SK-N-SH treated with all-trans-retinoic acid at 6 μM for 48 hours (cell line): ENCODE results near the gene ZNF664.

Experiments used
- ATAC-seq: fragments of 200-7000 bp; cut with Tn5 transposase; 3 replicates; pipeline ENCODE4 v1.9.1; 2020; ENCODE audit warnings: mild to moderate bottlenecking, moderate library complexity
- ARNTL ChIP-seq: fragments of 450-650 bp; formaldehyde crosslinking; IDR thresholded peaks from 2 replicates; pipeline ENCODE4 v1.5.0; 2020; ENCODE audit warnings: low read depth, mild to moderate bottlenecking, moderate library complexity, borderline replicate concordance
- BACH2 ChIP-seq: fragments of 250-450 bp; sonication (Bioruptor Pico); IDR thresholded peaks from 2 replicates; pipeline ENCODE4 v1.9.0; 2021; ENCODE audit warnings: mild to moderate bottlenecking, borderline replicate concordance
- CREB5 ChIP-seq: fragments of 250-450 bp; sonication (Bioruptor Pico); IDR thresholded peaks from 2 replicates; pipeline ENCODE4 v1.5.1; 2020; ENCODE audit warnings: low read depth, mild to moderate bottlenecking, moderate library complexity
- CSRNP3 ChIP-seq: fragments of 250-450 bp; sonication (Bioruptor Pico); IDR thresholded peaks from 2 replicates; pipeline ENCODE4 v1.5.1; 2021; ENCODE audit warnings: mild to moderate bottlenecking, moderate library complexity
- ESRRG ChIP-seq: fragments of 250-450 bp; sonication (Bioruptor Pico); IDR thresholded peaks from 2 replicates; pipeline ENCODE4 v1.6.1; 2021; ENCODE audit warnings: mild to moderate bottlenecking
- GLIS3 ChIP-seq: fragments of 250-450 bp; sonication (Bioruptor Pico); IDR thresholded peaks from 2 replicates; pipeline ENCODE4 v1.5.0; 2020; ENCODE audit warnings: mild to moderate bottlenecking, moderate library complexity
- ISL1 ChIP-seq: fragments of 250-450 bp; sonication (Bioruptor Pico); IDR thresholded peaks from 2 replicates; pipeline ENCODE4 v2.1.2; 2022; ENCODE audit warnings: mild to moderate bottlenecking, moderate library complexity
- POU6F1 ChIP-seq: fragments of 250-450 bp; sonication (Bioruptor Pico); IDR thresholded peaks from 2 replicates; pipeline ENCODE4 v1.8.0; 2021; ENCODE audit warnings: low read depth, mild to moderate bottlenecking, moderate library complexity, borderline replicate concordance
- RARB ChIP-seq: fragments of 250-450 bp; sonication (Bioruptor Pico); IDR thresholded peaks from 2 replicates; pipeline ENCODE4 v1.8.0; 2021; ENCODE audit warnings: mild to moderate bottlenecking, moderate library complexity
- SNAI2 ChIP-seq: fragments of 250-450 bp; sonication (Bioruptor Pico); IDR thresholded peaks from 2 replicates; pipeline ENCODE4 v1.5.0; 2020; ENCODE audit warnings: mild to moderate bottlenecking, moderate library complexity
- TOX ChIP-seq: fragments of 250-450 bp; sonication (Bioruptor Pico); IDR thresholded peaks from 2 replicates; pipeline ENCODE4 v1.8.0; 2021; ENCODE audit warnings: mild to moderate bottlenecking, moderate library complexity, borderline replicate concordance
- ZFP3 ChIP-seq: fragments of 250-450 bp; sonication (Bioruptor Pico); IDR thresholded peaks from 2 replicates; pipeline ENCODE4 v1.5.0; 2020; ENCODE audit warnings: mild to moderate bottlenecking, moderate library complexity
- ZFP30 ChIP-seq: fragments of 450-650 bp; formaldehyde crosslinking; IDR thresholded peaks from 2 replicates; pipeline ENCODE4 v1.5.0; 2022; ENCODE audit warnings: mild to moderate bottlenecking, moderate library complexity
- ZNF70 ChIP-seq: fragments of 450-650 bp; formaldehyde crosslinking; IDR thresholded peaks from 2 replicates; pipeline ENCODE4 v1.5.0; 2020; ENCODE audit warnings: mild to moderate bottlenecking, moderate library complexity

The ZNF664 gene

GRCh38 chr12:124053851-124054250 lies 80.8 kb downstream of the ZNF664 start (continued):
- TF ChIP-seq ISL1, result no peak
- TF ChIP-seq, all 23 proteins: peak for 0

- no peak for TF ChIP-seq POU6F1
- no peak for ATAC-seq
Observed at GRCh38 chr12:124055066-124055465, 82.1 kb downstream of the ZNF664 start.

- no peak for TF ChIP-seq RARB (CRISPR knock-in tag)
- TF ChIP-seq ARNTL (CRISPR knock-in tag), result no peak
- TF ChIP-seq GLIS3 (CRISPR knock-in tag), result no peak
- no peak for TF ChIP-seq BACH2 (CRISPR knock-in tag)
- no peak for TF ChIP-seq SNAI2 (CRISPR knock-in tag)
- TF ChIP-seq CSRNP3 (CRISPR knock-in tag), result no peak
- no peak for TF ChIP-seq ESRRG (CRISPR knock-in tag)
- no peak for TF ChIP-seq ZFP30 (CRISPR knock-in tag)
- no peak for TF ChIP-seq POU6F1
- no peak for TF ChIP-seq ZNF70 (CRISPR knock-in tag)
- no peak for ATAC-seq
Observed at GRCh38 chr12:124057691-124058090, 84.7 kb downstream of the ZNF664 start.

- no peak for ATAC-seq
- TF ChIP-seq ZFP3 (CRISPR knock-in tag), result no peak
- TF ChIP-seq CREB5 (CRISPR knock-in tag), result no peak
- TF ChIP-seq TOX (CRISPR knock-in tag), result no peak
- no peak for TF ChIP-seq RARB (CRISPR knock-in tag)
- no peak for TF ChIP-seq GLIS3 (CRISPR knock-in tag)
Observed at GRCh38 chr12:124059752-124060151, 86.7 kb downstream of the ZNF664 start.
